Glutamatergic neuron (in vitro differentiated cells): ENCODE data around the gene COASY. TPM values are rescaled to one million over a fixed set of nuclear protein-coding genes. Genes with fewer than 3 reads are reported as not detected.

Experiments used
- DNase-seq: peaks from one replicate; pipeline ENCODE4 v3.0.0; 2022
- H3K27ac Mint-ChIP-seq: one replicate; pipeline ENCODE4 v1.8.0; 2020; ENCODE audit warnings: mild to moderate bottlenecking, mixed read lengths, inconsistent platforms; ENCODE audit not compliant: unreplicated experiment
- H3K27me3 Mint-ChIP-seq: one replicate; pipeline ENCODE4 v1.8.0; 2020; ENCODE audit warnings: mild to moderate bottlenecking, moderate library complexity, mixed read lengths, inconsistent platforms; ENCODE audit not compliant: unreplicated experiment
- H3K36me3 Mint-ChIP-seq: one replicate; pipeline ENCODE4 v1.8.0; 2020; ENCODE audit warnings: mild to moderate bottlenecking, mixed read lengths, inconsistent platforms; ENCODE audit not compliant: unreplicated experiment
- H3K4me1 Mint-ChIP-seq: one replicate; pipeline ENCODE4 v1.8.0; 2020; ENCODE audit warnings: mild to moderate bottlenecking, low read depth, mixed read lengths, inconsistent platforms; ENCODE audit not compliant: unreplicated experiment
- H3K4me3 Mint-ChIP-seq: one replicate; pipeline ENCODE4 v1.8.0; 2020; ENCODE audit warnings: mild to moderate bottlenecking, mixed read lengths, inconsistent platforms; ENCODE audit not compliant: unreplicated experiment
- H3K9me3 Mint-ChIP-seq: one replicate; pipeline ENCODE4 v1.8.0; 2020; ENCODE audit warnings: mild to moderate bottlenecking, moderate library complexity, mixed read lengths, inconsistent platforms; ENCODE audit not compliant: unreplicated experiment
- CTCF ChIP-seq: fragments of 200-600 bp; sonication (generic); IDR thresholded peaks from one replicate; pipeline ENCODE4 v1.5.0; 2021; ENCODE audit not compliant: partially characterized antibody, unreplicated experiment
- long read RNA-seq: library from polyadenylated mRNA; unstranded; transcript quantifications from one replicate; pipeline ENCODE4 v2.0.0, GENCODE V29; 2020; ENCODE audit not compliant: unreplicated experiment
- total RNA-seq: library from RNA; stranded (reverse); fragmentation: NEBNext Ultra II Directional; extraction: Animal tissue kit (Norgen Biotek cat#: 25700); gene quantifications from one replicate; pipeline ENCODE4 v1.2.1, GENCODE V29; 2021; ENCODE audit not compliant: unreplicated experiment

COASY gene
- 57.4 TPM for total RNA-seq
- long read RNA-seq, transcript COASY-201 (9 exons, 2,458 nt) = major isoform, 12 of 19 reads
- long read RNA-seq, partial matches to known transcripts = 1 of 19 reads
- long read RNA-seq, other reads (novel, unspliced or antisense) = 6 of 19 reads

- peak within 1 kb of the TSS; percentile 95 for H3K4me3 Mint-ChIP-seq
- no peak for TF ChIP-seq CTCF
- peak within 1 kb of the TSS; percentile 92 for H3K27ac Mint-ChIP-seq
- H3K4me1 Mint-ChIP-seq = peaks cover 12% of the 10 kb centered on the region
- peaks cover 4% of the 10 kb centered on the region for H3K9me3 Mint-ChIP-seq
- no peaks in the 10 kb centered on the region for H3K36me3 Mint-ChIP-seq
- H3K27me3 Mint-ChIP-seq = peaks cover 9% of the 10 kb centered on the region
- DNase-seq = peak; percentile 95
Measured at GRCh38 chr17:42561897-42562387, at the start of gene COASY. Gene COASY, plus strand, starts transcription at chr17:42562148. Its CDS starts 475 bp downstream, at chr17:42562623.

- no peaks in the 10 kb centered on the region for H3K4me1 Mint-ChIP-seq
- H3K4me3 Mint-ChIP-seq = no peak overlapping the region
- DNase-seq = no peak
- H3K9me3 Mint-ChIP-seq = peaks cover 9% of the 10 kb centered on the region
- H3K27ac Mint-ChIP-seq = peak overlapping the region; percentile 4
- no peaks in the 10 kb centered on the region for H3K27me3 Mint-ChIP-seq
- TF ChIP-seq CTCF = no peak
- peaks cover 19% of the 10 kb centered on the region for H3K36me3 Mint-ChIP-seq
Measured at GRCh38 chr17:42512246-42512645, 49.7 kb upstream of the COASY start.

GRCh38 chr17:42512733-42513251, 49.2 kb upstream of the COASY start:
- TF ChIP-seq CTCF = no peak
- H3K4me3 Mint-ChIP-seq = no peak overlapping the region

GRCh38 chr17:42513686-42514085, 48.3 kb upstream of the COASY start:
- no peak for TF ChIP-seq CTCF
- DNase-seq = no peak
- no peaks in the 10 kb centered on the region for H3K27me3 Mint-ChIP-seq
- no peak overlapping the region for H3K4me3 Mint-ChIP-seq
- H3K4me1 Mint-ChIP-seq = peaks cover 11% of the 10 kb centered on the region
- peaks cover 9% of the 10 kb centered on the region for H3K9me3 Mint-ChIP-seq
- H3K36me3 Mint-ChIP-seq = peaks cover 19% of the 10 kb centered on the region
- no peak overlapping the region for H3K27ac Mint-ChIP-seq

More at GRCh38 chr17:42512733-42513251, 49.2 kb upstream of the COASY start:
- peaks cover 2% of the 10 kb centered on the region for H3K4me1 Mint-ChIP-seq
- DNase-seq = no peak
- no peaks in the 10 kb centered on the region for H3K27me3 Mint-ChIP-seq
- H3K36me3 Mint-ChIP-seq = peaks cover 19% of the 10 kb centered on the region
- no peak overlapping the region for H3K27ac Mint-ChIP-seq
- H3K9me3 Mint-ChIP-seq = peaks cover 9% of the 10 kb centered on the region

- no peak for DNase-seq
- Mint-ChIP-seq H3K4me3 (no peak overlapping the region), H3K9me3 (peaks cover 9% of the 10 kb centered on the region), H3K27ac (no peak overlapping the region), H3K4me1 (peaks cover 15% of the 10 kb centered on the region), H3K27me3 (no peaks in the 10 kb centered on the region), H3K36me3 (peaks cover 14% of the 10 kb centered on the region)
- TF ChIP-seq CTCF = no peak
Measured at GRCh38 chr17:42514279-42514678, 47.7 kb upstream of the COASY start.
